Medulla oblongata (tissue), 1 donor: ENCODE results near the gene PLEKHA4.
"Not testable (repeated sequence)": the region's sequence is repeated elsewhere in the genome, so short reads cannot be mapped to it uniquely, and the experiment has no call there.

Experiments used
- DNase-seq: peaks from one replicate; pipeline ENCODE4 v3.0.0-alpha.2; 2015; ENCODE audit errors: extremely low spot score

PLEKHA4 gene

DNA sequence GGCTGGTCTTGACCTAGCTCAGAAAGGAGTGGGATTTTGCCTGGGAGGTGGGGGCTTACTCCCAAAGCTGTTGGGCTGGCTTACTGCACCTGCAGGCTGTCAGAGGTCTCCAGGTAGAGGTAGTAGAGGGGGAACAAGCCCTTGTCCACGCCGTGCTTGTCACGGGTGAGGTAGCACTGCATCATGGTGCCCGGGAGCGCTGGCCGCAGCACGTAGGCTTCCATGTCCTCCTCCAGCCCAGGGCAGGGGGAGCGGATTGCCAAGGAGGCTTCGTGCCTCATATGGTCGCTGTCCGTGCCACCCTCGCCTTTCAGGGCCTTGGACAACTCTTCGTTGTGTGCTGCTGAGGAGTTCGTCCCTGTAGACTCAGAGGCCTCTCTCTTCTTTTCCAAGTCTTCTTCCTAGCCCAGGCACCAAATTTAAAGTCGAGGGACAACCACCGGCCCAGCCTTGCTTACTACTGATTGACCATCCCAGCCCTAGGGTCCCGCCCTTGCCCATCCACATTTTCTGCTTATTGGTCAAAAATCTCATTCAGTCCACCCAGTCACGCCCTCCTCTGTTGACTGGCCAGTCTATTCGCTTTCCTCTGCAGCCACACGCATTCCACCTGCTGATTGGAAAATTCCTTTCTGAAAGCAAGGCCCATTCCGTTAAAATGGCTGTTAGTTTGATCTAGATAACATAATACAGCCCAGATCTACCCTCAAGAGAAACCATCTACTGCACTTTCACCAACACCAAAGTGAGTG, 19.6 kb upstream of the PLEKHA4 start:
- DNase-seq: no peak

DNA sequence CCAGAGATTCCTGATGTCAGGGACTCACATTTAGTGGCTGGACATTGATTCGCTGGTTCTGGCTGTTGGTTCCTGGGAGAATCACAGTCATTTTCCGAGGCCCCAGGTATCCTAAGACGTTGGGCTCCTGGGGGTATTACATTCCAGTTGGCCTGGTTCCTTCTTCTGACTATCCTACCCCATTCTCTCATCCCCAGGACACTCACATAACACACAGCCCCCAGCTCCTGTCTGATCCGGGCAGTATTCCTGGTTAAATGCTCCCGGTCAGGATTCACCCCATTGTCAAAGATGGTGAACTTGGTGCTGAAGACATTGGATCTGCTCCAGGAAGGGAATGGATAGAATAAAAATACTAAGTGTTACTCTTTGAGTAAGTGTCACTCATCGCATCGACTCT, 15.3 kb upstream of the PLEKHA4 start:
- DNase-seq: no peak

DNA sequence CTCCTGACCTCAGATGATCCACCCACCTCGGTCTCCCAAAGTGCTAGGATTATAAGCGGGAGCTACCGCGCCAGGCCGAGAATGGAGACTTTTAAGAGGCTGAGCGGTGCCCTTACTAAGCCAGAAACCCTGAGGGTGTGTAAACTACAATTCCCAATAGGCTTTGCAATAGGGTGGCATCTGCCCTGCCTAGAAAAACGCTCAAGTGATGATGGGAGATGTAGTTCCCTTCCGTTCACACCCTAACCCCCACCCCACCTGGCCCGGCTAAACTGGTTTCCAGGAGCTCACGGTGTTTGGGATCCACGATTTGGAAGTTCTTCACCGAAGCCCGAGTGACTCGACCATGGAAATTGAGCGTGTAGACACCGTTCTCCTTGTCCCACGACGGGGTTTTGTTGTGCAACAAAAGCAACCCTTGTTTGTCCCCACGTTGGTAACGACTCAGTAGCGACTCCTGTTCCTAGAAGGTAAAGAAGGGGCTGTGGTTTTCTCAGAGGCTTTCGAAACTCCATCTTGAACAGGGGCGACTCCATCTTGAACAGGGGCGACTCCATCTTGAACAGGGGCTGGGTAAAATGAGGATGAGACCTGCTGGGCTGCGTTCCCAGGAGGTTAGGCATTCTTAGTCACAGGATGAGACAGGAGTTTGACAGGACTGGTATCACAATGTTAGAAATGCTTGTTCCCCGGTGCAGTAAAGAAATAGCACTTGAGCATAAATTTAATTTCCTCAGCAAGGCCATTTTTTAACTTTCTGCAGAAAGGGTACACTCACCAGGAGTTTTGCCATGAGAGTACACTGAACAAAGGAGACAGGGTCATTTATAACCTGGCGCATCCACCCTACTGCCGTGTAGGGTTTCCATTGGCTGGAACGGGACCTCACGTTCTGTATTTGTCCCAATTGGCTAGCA, 13.6 kb upstream of the PLEKHA4 start:
- no peak for DNase-seq

DNA sequence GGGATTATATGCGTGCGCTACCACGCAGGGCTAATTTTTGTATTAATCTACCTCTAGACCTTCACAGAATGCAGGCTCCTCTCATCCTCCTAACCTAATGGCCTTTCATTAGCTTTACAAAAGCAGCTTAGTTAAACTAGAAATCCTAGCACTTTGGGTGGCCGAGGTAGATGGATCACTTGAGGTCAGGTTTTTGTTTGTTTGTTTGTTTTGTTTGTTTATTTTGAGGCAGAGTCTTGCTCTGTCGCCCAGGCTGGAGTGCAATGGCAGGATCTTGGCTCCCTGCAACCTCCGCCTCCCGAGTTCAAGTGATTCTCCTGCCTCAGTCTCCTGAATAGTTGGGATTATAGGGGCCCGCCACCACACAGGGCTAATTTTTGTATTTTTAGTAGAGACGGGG, 11.3 kb upstream of the PLEKHA4 start:
- DNase-seq: not testable (repeated sequence)

DNA sequence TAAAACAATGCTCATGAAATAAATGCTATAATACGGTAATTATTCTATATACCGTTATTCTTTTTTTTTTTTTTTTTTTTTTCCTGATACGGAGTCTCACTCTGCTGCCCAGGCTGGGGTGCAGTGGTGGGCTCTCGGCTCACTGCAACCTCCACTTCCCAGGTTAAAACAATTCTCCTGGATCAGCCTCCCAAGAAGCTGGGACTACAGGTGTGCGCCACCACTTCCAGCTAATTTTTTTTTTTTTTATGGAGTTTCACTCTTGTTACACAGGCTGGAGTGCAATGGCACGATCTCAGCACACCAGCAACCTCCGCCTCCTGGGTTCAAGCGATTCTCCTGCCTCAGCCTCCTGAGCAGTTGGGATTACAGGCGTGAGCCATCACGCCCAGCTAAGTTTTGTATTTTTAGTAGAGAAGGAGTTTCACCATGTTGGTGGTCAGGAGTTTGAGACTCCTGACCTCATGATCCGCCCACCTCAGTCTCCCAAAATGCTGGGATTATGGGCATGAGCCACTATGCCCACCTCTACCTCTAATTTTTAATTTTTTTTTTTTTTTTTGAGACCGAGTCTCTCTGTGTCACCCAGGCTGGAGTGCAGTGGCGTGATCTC, 10.7 kb upstream of the PLEKHA4 start:
- DNase-seq: no peak

DNA sequence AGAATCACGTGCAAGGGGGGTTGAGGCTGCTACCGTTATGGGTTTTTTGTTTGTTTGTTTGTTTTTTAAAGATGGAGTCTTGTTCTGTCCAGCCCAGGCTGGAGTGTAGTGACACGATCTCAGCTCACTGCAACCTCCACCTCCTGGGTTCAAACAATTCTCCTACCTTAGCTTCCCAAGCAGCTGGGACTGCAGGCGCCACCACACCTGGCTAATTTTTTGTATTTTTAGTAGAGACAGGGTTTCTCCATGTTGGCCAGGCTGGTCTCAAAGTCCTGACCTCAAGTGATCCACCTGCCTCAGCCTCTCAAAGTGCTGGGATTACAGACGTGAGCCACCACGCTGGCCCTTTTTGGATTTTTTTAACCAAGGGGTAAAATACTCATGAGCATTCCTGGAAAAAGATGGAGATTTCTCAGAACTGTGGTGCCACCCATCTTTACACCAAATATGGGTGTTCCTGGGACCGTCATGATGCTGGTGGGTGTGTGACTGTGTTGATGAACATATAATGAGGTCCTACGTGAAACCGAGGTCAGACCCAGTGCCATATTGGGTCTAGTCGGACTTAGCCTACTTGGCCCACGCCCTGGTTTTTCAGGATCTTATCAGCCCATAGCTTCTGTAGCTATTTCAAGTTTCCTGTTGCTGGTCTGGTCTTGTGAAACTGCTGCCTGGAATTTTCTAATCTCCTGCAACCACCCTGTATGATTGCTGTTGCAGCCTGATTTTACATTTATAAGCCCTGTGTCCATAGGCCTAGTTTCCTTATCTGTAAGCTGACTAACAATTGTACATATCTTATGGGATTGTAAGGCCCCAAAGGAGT, 10.0 kb upstream of the PLEKHA4 start:
- no peak for DNase-seq

DNA sequence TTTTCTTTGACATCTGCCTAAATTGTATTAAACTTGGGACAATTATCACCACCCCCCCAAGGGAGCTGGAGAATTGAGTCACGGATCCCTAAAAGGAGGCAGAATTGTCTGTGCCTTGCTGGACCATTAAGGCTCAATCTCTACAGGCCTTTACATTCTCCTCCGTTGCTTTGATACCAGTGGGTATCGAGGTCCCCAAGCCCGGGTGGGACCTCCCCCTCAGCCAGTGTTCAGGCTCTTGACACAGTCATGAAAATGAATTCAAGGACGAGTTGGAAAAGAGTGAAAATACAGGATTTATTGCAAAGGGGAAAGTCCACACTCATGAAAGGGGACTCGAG, 9.4 kb upstream of the PLEKHA4 start:
- DNase-seq: no peak

DNA sequence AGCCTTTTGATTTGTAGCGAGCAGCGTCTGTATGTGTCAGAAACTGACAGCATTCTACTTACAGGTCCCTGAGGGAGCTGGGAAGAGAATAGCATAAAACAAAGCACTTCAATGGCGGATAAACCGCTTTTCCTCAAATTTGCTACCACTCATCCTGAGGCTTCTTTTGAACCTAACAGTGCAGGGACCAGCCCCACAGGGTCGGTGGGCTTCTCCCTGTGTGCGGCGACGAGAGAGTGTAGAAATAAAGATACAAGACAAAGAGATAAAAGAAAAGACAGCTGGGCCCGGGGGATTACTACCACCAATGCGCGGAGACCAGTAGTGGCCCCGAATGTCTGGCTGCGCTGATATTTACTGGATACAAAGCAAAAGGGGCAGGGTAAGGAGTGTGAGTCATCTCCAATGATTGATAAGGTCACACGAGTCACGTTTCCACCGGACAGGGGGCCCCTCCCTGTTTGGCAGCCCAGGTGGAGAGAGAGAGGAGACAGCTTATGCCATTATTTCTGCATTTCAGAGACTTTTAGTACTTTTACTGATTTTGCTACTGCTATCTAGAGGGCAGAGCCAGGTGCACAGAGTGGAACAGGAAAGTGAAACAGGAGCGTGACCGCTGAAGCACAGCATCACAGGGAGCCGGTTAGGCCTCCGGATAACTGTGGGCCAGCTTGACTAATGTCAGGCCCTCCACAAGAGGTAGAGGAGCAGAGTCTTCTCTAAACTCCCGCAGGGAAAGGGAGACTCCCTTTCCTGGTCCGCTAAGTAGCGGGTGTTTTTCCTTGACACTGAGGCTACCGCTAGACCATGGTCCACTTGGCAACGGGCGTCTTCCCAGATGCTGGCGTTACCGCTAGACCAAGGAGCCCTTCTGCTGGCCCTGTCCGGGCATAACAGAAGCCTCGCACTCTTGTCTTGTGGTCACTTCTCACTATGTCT, 7.9 kb upstream of the PLEKHA4 start:
- not testable (repeated sequence) for DNase-seq

DNA sequence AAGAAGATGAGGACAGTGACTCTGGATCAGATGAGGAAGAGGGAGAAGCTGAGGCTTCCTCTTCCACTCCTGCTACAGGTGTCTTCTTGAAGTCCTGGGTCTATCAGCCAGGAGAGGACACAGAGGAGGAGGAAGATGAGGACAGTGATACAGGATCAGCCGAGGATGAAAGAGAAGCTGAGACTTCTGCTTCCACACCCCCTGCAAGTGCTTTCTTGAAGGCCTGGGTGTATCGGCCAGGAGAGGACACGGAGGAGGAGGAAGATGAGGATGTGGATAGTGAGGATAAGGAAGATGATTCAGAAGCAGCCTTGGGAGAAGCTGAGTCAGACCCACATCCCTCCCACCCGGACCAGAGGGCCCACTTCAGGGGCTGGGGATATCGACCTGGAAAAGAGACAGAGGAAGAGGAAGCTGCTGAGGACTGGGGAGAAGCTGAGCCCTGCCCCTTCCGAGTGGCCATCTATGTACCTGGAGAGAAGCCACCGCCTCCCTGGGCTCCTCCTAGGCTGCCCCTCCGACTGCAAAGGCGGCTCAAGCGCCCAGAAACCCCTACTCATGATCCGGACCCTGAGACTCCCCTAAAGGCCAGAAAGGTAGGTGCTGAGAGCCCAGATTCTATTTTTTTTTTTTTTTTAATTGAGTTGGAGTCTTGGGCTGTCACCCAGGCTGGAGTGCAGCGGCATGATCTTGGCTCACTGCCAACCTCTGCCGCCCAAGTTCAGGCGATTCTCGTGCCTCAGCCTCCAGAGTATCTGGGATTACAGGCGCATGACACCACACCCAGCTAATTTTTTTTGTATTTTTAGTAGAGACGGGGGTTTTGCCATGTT, 6.1 kb upstream of the PLEKHA4 start:
- peak; percentile 25 for DNase-seq

DNA sequence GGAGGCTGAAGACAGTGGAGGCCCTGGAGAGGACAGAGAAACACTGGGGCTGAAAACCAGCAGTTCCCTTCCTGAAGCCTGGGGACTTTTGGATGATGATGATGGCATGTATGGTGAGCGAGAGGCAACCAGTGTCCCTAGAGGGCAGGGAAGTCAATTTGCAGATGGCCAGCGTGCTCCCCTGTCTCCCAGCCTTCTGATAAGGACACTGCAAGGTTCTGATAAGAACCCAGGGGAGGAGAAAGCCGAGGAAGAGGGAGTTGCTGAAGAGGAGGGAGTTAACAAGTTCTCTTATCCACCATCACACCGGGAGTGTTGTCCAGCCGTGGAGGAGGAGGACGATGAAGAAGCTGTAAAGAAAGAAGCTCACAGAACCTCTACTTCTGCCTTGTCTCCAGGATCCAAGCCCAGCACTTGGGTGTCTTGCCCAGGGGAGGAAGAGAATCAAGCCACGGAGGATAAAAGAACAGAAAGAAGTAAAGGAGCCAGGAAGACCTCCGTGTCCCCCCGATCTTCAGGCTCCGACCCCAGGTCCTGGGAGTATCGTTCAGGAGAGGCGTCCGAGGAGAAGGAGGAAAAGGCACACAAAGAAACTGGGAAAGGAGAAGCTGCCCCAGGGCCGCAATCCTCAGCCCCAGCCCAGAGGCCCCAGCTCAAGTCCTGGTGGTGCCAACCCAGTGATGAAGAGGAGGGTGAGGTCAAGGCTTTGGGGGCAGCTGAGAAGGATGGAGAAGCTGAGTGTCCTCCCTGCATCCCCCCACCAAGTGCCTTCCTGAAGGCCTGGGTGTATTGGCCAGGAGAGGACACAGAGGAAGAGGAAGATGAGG, 5.3 kb upstream of the PLEKHA4 start:
- peak; percentile 25 for DNase-seq

DNA sequence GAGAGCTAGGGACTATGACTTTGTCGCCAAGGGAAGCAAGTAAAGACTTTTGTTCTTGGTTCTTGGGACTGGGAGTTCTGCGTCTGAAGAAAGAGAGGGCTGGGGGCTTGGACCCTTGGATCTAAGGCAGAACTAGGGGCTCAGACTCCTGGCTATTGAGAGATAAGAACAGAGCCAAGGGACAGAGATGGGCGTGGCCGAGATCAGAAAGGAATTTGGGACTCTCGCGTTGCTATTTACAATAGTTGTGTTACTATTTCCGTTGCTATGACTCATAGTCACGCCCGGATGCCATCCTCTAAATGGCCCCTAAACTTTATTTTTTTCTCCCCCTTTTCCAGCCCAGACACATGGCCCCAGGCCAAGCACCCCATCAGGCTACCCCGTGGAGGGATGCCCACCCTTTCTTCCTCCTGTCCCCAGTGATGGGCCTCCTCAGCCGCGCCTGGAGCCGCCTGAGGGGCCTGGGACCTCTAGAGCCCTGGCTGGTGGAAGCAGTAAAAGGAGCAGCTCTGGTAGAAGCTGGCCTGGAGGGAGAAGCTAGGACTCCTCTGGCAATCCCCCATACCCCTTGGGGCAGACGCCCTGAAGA, 4.6 kb upstream of the PLEKHA4 start:
- peak; percentile 78 for DNase-seq

DNA sequence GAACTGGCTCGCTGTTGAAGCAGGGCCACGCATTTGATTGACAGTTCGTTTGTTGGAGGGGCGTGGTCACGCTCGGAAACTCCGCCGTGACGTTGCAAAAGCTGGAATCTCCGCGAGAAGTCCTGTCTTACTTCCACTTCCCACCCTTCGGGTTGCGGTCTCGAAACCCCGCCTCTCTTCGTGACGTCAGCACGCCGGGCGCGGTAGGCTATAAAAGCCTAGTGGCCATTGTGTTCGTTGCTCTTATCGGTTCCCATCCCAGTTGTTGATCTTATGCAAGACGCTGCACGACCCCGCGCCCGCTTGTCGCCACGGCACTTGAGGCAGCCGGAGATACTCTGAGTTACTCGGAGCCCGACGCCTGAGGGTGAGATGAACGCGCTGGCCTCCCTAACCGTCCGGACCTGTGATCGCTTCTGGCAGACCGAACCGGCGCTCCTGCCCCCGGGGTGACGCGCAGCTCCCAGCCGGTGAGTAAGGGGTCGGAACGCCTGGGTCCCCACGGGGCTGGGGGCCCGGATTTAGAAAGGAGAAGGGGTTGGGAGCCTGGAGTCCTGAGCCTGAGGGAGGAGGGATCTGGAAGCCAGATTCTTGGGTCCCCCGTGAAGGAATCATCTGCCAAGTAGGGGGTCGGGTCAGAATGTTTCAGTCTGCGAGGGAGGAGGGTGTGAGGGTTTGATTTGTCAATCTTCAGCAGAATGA, 3.9 kb upstream of the PLEKHA4 start, which contains the start of gene PPP1R15A:
Gene PPP1R15A (plus strand): TSS at position 240 of the 702 bp plus-strand sequence. CDS start 813 bp downstream, outside the sequence.
- peak; percentile 99 for DNase-seq

DNA sequence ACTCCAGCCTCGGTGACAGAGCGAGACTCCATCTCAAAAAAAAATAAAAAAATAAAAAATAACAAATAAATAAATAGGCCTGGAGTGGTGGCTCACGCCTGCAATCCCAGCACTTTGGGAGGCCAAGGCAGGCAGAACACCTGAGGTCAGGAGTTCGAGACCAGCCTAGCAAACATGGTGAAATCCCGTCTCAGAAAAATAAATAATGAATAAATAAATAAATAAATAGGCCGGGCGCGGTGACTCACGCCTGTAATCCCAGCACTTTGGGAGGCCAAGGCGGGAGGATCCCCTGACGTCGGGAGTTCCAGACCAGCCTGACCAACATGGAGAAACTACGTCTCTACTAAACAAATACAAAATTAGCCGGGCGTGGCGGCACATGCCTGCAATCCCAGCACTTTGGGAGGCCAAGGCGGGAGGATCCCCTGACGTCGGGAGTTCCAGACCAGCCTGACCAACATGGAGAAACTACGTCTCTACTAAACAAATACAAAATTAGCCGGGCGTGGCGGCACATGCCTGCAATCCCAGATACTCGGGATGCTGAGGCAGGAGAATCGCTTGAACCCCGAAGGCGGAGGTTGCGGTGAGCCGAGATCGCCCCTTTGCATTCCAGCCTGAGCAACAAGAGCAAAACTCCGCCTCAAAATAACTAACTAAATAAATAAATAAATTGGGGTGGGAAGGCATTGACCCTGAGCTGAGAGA, 3.2 kb upstream of the PLEKHA4 start:
- not testable (repeated sequence) for DNase-seq

DNA sequence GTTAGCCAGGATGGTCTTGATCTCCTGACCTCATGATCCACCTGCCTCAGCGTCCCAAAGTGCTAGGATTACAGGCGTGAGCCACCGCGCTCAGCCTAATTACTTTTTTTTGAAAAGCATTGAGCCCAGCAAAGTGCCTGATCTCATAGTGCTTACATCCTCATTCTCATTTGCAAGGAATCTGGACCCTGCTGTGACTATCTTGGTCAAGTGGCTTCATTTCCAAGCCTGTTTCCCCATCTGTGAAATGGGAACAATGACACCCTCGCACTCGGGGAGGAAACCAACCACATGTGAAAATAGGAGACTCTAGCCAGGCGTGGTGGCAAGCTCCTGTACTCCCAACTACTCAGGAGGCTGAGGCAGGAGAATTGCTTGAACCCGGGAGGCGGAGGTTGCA, 1.6 kb upstream of the PLEKHA4 start:
- no peak for DNase-seq

DNA sequence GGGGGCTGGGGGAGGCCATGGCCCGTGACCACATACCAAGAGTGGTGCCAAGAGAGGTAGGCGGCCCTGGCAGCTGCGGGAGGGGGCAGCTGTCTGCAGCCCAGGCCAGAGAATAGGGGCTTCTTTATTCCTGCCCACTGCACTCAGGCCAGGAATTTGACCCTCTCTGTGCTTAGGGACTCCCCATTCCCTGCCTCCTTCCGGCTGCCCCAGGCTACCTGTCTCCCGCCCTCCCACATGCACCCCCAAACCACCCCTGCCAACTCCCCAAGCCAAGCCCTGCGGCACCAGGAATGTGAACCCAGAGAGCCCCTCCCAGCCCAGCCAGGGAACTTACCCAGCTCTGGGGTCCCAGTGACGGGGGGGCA, 687 bp downstream of the PLEKHA4 start:
- no peak for DNase-seq

DNA sequence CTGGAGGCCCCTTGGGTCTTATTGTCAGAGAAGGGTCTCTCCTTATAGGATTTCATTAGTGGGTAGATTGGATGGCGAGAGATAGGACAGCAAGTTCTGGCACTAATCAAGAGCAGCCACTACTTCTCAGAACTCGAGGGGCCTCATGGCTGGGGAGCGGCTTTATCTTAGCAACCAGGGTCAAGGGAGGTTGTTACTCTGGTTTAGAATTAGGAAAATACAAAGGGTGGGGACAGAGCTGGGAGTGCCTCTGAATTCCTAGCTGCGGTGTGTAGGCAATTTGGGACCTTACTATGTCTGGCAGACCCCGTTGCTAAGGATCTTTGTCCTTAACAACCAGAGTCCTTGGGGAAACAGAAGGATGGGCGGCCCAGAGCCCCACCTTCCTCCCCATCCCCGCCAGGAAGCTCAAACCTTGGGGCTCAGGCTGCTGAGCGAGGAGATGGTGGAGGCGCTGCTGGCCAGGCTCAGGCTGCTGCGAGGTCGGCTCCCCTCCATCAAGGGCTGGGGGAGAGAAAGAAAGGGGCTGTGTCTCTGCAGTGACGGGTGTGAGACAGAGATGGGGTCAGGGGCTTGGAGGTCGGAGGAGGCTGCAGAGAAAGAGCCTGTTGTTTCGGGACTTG, 1.2 kb downstream of the PLEKHA4 start:
- no peak for DNase-seq

DNA sequence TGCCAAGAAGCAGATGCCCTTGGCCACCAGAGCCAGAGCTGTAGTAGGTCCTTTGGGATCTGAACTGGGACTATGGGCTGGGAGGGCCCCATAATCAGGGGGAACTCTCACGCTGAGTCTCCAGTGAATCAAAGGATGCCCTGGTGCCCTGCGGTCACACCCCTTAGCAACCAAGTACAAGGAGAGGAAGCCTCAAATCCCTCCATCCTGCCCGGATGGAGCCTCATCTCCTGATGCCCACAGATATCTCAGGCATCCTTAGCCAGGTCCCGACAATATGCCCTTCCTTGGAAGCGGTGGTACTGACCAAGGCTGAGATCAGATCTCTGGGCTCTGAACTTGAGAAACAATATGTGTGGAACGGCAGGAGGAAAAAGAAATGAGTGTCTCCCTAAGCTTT, 1.7 kb downstream of the PLEKHA4 start:
- no peak for DNase-seq
